ENCODE measurements around the gene RSAD2. TPM values are rescaled to one million over a fixed set of nuclear protein-coding genes. Genes with fewer than 3 reads are reported as not detected.
A peak's percentile ranks its signal among the peaks of the same experiment; 100 is the strongest.

RSAD2 gene
- total RNA-seq, 1 donor from 2014 or later: 21.9 TPM

GRCh38 chr2:6874032-6874431 is 3.5 kb upstream of the RSAD2 start:
- DNase-seq (no peak), ATAC-seq (no peak)
- Histone ChIP-seq H3K36me3 (no peaks in the 10 kb centered on the region), H3K4me1 (peaks cover 21% of the 10 kb centered on the region), H3K4me3 (no peak overlapping the region), H3K9me3 (no peaks in the 10 kb centered on the region), H3K27ac (no peak overlapping the region), H3K27me3 (ENCODE audit: low read depth) (no peaks in the 10 kb centered on the region)
- intact Hi-C loops (cut with DNase I): no loop called here
- no peak for TF ChIP-seq CTCF (IDR thresholded peaks at IDR 0.05)

GRCh38 chr2:6876309-6876708 is 1.3 kb upstream of the RSAD2 start:
- TF ChIP-seq CTCF (IDR thresholded peaks at IDR 0.05): no peak
- H3K4me1 ChIP-seq: peaks cover 29% of the 10 kb centered on the region
- intact Hi-C loops (cut with DNase I): no loop called here
- no peaks in the 10 kb centered on the region for H3K27me3 ChIP-seq (ENCODE audit: low read depth)
- H3K36me3 ChIP-seq: no peaks in the 10 kb centered on the region
- H3K27ac ChIP-seq: no peak overlapping the region
- ATAC-seq (no peak), DNase-seq (no peak)
- H3K9me3 ChIP-seq: no peaks in the 10 kb centered on the region
- H3K4me3 ChIP-seq: no peak overlapping the region

DNA sequence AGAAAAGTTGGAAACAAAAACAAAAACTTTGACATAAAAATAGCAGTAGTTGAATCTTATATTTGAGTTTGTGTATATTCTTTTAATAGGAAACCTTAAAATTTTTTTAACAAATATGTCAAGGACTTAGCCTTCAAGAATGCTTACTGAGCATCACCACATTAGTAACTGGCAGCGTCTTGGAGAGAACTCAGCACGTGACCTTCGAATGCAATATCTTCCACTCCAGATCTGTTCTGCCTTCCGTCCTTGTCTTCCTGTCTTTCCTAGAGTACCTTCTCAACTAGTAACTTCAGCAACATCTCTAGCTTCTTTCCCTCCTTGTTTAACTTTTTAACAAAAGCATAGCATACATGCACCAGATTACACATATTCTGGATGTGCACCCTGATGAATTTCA is 972 bp downstream of the RSAD2 start:
- H3K9me3 ChIP-seq: no peaks in the 10 kb centered on the region
- no peak for TF ChIP-seq CTCF (IDR thresholded peaks at IDR 0.05)
- H3K27ac ChIP-seq: peak overlapping the region; percentile 76
- H3K27me3 ChIP-seq (ENCODE audit: low read depth): no peaks in the 10 kb centered on the region
- H3K4me1 ChIP-seq: peaks cover 33% of the 10 kb centered on the region
- peak overlapping the region; percentile 61 for H3K4me3 ChIP-seq
- ATAC-seq (no peak), DNase-seq (no peak)
- H3K36me3 ChIP-seq: no peaks in the 10 kb centered on the region
- intact Hi-C loops (cut with DNase I): no loop called here

DNA sequence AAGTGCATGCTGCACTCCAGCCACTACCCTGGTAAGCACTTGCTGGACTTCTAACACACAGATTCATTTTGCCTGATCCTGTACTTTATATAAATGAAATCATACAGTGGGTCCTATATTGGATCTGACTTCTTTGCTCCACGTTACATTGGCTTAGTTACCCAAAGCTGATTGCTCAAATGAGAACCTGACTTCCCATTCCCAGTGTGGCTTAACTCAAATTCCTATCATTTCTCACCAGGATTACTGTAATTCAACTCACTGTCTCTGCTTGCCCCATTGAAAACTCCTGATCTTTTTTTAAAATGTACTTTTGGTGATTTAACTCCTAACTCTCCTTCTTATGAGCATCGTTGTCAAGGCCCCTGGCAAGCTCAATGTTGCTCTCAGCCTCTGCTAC is 1.4 kb downstream of the RSAD2 start:
- no peak for DNase-seq
- Histone ChIP-seq H3K36me3 (no peaks in the 10 kb centered on the region), H3K4me1 (peaks cover 34% of the 10 kb centered on the region), H3K4me3 (peak overlapping the region; percentile 61), H3K27ac (no peak overlapping the region), H3K9me3 (no peaks in the 10 kb centered on the region), H3K27me3 (ENCODE audit: low read depth) (no peaks in the 10 kb centered on the region)
- no peak for ATAC-seq
- intact Hi-C loops (cut with DNase I): no loop called here
- no peak for TF ChIP-seq CTCF (IDR thresholded peaks at IDR 0.05)

- Histone ChIP-seq H3K27me3 (ENCODE audit: low read depth) (no peaks in the 10 kb centered on the region), H3K36me3 (no peaks in the 10 kb centered on the region), H3K27ac (peak overlapping the region; percentile 39), H3K4me3 (peak overlapping the region; percentile 2), H3K9me3 (no peaks in the 10 kb centered on the region), H3K4me1 (peaks cover 34% of the 10 kb centered on the region)
- DNase-seq (no peak), ATAC-seq (no peak)
- TF ChIP-seq CTCF (IDR thresholded peaks at IDR 0.05): no peak
- intact Hi-C loops (cut with DNase I): no loop called here
These were observed 2.7 kb downstream of the RSAD2 start for GRCh38 chr2:6880200-6880733.

DNA sequence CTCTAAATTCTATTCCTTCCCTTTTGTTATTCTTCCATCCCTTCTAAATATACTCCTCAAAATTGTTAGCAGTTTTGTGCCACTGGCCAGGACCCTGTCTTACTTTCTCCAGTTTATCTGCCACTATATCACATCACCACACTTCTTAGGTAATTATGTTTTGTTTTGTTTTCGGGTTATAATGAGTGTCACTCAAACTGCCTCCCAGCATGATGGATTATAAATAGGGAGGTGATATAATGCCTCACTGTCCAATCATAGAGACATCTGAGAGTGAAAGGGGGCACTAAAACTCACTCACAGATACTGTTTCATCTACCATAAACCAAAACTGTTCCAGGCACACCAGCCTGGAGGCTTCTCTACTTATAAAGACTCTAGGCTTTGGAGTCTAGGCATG is 3.5 kb downstream of the RSAD2 start:
- intact Hi-C loops (cut with DNase I): no loop called here
- Histone ChIP-seq H3K4me1 (peaks cover 34% of the 10 kb centered on the region), H3K9me3 (no peaks in the 10 kb centered on the region), H3K36me3 (no peaks in the 10 kb centered on the region), H3K4me3 (no peak overlapping the region), H3K27ac (no peak overlapping the region), H3K27me3 (ENCODE audit: low read depth) (no peaks in the 10 kb centered on the region)
- no peak for TF ChIP-seq CTCF (IDR thresholded peaks at IDR 0.05)
- no peak for ATAC-seq
- no peak for DNase-seq
